ENCODE measurements around the gene BRMS1.

The BRMS1 gene

GRCh38 chr11:66290330-66290621 is 54.6 kb downstream of the BRMS1 start:
- H3K27me3 ChIP-seq (ENCODE audit: control insufficient read depth, insufficient read depth, low read length, poor library complexity, severe bottlenecking) = peaks cover 48% of the 10 kb centered on the region
- H3K4me1 ChIP-seq (ENCODE audit: control insufficient read depth, insufficient read depth, low read length) = peaks cover 12% of the 10 kb centered on the region
- no peaks in the 10 kb centered on the region for H3K36me3 ChIP-seq (ENCODE audit: control insufficient read depth, insufficient read depth, low read length)
- H3K9me3 ChIP-seq (ENCODE audit: control insufficient read depth, low read length) = no peaks in the 10 kb centered on the region
- H3K4me3 ChIP-seq (ENCODE audit: insufficient read depth, low read depth, low read length) = no peak overlapping the region
- no peak overlapping the region for H3K27ac ChIP-seq (ENCODE audit: insufficient read depth, low read depth, low read length, poor library complexity, severe bottlenecking)
- WGBS, 2 experiments = 80 to 93% methylated on average over 2 of the region's 2 CpGs

GRCh38 chr11:66289548-66290329 is 55.2 kb downstream of the BRMS1 start:
- peaks cover 12% of the 10 kb centered on the region for H3K4me1 ChIP-seq (ENCODE audit: control insufficient read depth, insufficient read depth, low read length)
- no peaks in the 10 kb centered on the region for H3K9me3 ChIP-seq (ENCODE audit: control insufficient read depth, low read length)
- 15 to 16% methylated on average over 34 to 36 of the region's 36 CpGs for WGBS, 2 experiments

GRCh38 chr11:66288671-66289547 is 56.0 kb downstream of the BRMS1 start, which contains the start of gene YIF1A:
Gene YIF1A (minus strand): TSS chr11:66289143. CDS start chr11:66288985, 158 bp downstream.
- H3K9me3 ChIP-seq (ENCODE audit: control insufficient read depth, low read length) = no peaks in the 10 kb centered on the region
- WGBS, 2 experiments = 0% methylated on average over 87 of the region's 87 CpGs
- H3K4me3 ChIP-seq (ENCODE audit: insufficient read depth, low read depth, low read length) = peak within 1 kb of the TSS; percentile 69
- H3K27ac ChIP-seq (ENCODE audit: insufficient read depth, low read depth, low read length, poor library complexity, severe bottlenecking) = peak within 1 kb of the TSS; percentile 76
- peaks cover 12% of the 10 kb centered on the region for H3K4me1 ChIP-seq (ENCODE audit: control insufficient read depth, insufficient read depth, low read length)
- H3K36me3 ChIP-seq (ENCODE audit: control insufficient read depth, insufficient read depth, low read length) = peaks cover 2% of the 10 kb centered on the region
- peaks cover 43% of the 10 kb centered on the region for H3K27me3 ChIP-seq (ENCODE audit: control insufficient read depth, insufficient read depth, low read length, poor library complexity, severe bottlenecking)

More at GRCh38 chr11:66289548-66290329, 55.2 kb downstream of the BRMS1 start:
- Histone ChIP-seq H3K27me3 (ENCODE audit: control insufficient read depth, insufficient read depth, low read length, poor library complexity, severe bottlenecking) (peaks cover 48% of the 10 kb centered on the region), H3K4me3 (ENCODE audit: insufficient read depth, low read depth, low read length) (peak overlapping the region; percentile 69), H3K36me3 (ENCODE audit: control insufficient read depth, insufficient read depth, low read length) (no peaks in the 10 kb centered on the region), H3K27ac (ENCODE audit: insufficient read depth, low read depth, low read length, poor library complexity, severe bottlenecking) (peak overlapping the region; percentile 76)

- Histone ChIP-seq H3K36me3 (ENCODE audit: control insufficient read depth, insufficient read depth, low read length) (peaks cover 9% of the 10 kb centered on the region), H3K4me3 (ENCODE audit: insufficient read depth, low read depth, low read length) (peak overlapping the region; percentile 69), H3K9me3 (ENCODE audit: control insufficient read depth, low read length) (no peaks in the 10 kb centered on the region), H3K27ac (ENCODE audit: insufficient read depth, low read depth, low read length, poor library complexity, severe bottlenecking) (peak overlapping the region; percentile 50), H3K4me1 (ENCODE audit: control insufficient read depth, insufficient read depth, low read length) (peaks cover 12% of the 10 kb centered on the region), H3K27me3 (ENCODE audit: control insufficient read depth, insufficient read depth, low read length, poor library complexity, severe bottlenecking) (peaks cover 34% of the 10 kb centered on the region)
- WGBS, 2 experiments = 59 to 60% methylated on average over 20 of the region's 20 CpGs
These were observed 56.8 kb downstream of the BRMS1 start for GRCh38 chr11:66287889-66288670.
